ENCODE data around the gene CALB2. TPM values are rescaled to one million over a fixed set of nuclear protein-coding genes. Genes with fewer than 3 reads are reported as not detected.
A peak's percentile ranks its signal among the peaks of the same experiment; 100 is the strongest.
"Not testable (repeated sequence)": the region's sequence is repeated elsewhere in the genome, so short reads cannot be mapped to it uniquely, and the experiment has no call there.

CALB2 gene, protein sequence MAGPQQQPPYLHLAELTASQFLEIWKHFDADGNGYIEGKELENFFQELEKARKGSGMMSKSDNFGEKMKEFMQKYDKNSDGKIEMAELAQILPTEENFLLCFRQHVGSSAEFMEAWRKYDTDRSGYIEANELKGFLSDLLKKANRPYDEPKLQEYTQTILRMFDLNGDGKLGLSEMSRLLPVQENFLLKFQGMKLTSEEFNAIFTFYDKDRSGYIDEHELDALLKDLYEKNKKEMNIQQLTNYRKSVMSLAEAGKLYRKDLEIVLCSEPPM
- total RNA-seq, result 1.4 TPM
- not detected for polyA plus RNA-seq (ENCODE audit: insufficient read depth, low read depth, low replicate concordance)
- long read RNA-seq, donor 1, result 0 reads
- long read RNA-seq, donor 2, result 0 reads
- long read RNA-seq, donor 3, result 0 reads
- long read RNA-seq, donor 4, result 0 reads
- long read RNA-seq, donor 5, result 0 reads
- long read RNA-seq, donor 6, result 0 reads
- long read RNA-seq, donor 7, result 0 reads
- long read RNA-seq, donor 8, result 0 reads
- long read RNA-seq, donor 9, result 0 reads
- long read RNA-seq, donor 10, result 0 reads

DNA sequence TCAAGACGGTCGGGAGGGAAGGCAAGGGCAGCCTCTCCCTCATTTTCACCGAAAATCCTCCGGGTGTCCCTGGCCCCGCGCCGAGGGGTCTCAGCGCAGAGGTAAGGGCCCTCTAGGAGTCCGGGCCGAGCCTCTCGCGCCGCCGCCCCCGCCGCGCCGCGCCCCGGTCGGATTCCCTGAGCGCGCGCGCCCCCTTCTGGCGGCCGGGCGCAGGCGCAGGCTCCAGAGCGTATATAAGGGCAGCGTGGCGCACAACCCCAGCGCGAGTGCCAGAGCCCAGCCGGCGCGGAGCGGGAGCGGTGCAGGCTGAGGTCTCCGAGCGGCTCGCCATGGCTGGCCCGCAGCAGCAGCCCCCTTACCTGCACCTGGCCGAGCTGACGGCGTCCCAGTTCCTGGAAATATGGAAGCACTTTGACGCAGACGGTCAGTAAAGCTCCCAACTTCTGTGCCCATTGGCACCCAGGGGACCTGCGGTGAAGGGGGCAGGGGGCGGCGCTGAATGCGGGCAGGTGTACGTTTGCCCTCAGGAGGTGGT is at the start of gene CALB2:
TSS of gene CALB2 (plus strand) at position 260 of the 535 bp plus-strand sequence. CDS start at position 330, 70 bp downstream.
- Histone ChIP-seq H3K4me3 (ENCODE audit: low read length in 3 of 3) (peak within 1 kb of the TSS in 1 of 3 donors; percentile 35), H3K4me1 (ENCODE audit: control insufficient read depth in 2 of 3, insufficient read depth in 2 of 3, low read depth in 1 of 3, low read length in 3 of 3) (no peaks in the 10 kb centered on the region), H3K27me3 (ENCODE audit: control insufficient read depth, insufficient read depth, low read length) (peaks cover 3% of the 10 kb centered on the region), H3K36me3 (ENCODE audit: control insufficient read depth in 2 of 3, insufficient read depth in 3 of 3, low read length in 3 of 3) (no peaks in the 10 kb centered on the region), H3K9ac (ENCODE audit: low read length in 3 of 3) (no peak within 1 kb of the TSS), H3K27ac (ENCODE audit: low read depth in 2 of 2, low read length in 2 of 2) (no peak within 1 kb of the TSS), H3K9me3 (ENCODE audit: control insufficient read depth in 2 of 3, insufficient read depth in 1 of 3, low read length in 3 of 3) (no peaks in the 10 kb centered on the region)
- TF ChIP-seq, protein P1, sequence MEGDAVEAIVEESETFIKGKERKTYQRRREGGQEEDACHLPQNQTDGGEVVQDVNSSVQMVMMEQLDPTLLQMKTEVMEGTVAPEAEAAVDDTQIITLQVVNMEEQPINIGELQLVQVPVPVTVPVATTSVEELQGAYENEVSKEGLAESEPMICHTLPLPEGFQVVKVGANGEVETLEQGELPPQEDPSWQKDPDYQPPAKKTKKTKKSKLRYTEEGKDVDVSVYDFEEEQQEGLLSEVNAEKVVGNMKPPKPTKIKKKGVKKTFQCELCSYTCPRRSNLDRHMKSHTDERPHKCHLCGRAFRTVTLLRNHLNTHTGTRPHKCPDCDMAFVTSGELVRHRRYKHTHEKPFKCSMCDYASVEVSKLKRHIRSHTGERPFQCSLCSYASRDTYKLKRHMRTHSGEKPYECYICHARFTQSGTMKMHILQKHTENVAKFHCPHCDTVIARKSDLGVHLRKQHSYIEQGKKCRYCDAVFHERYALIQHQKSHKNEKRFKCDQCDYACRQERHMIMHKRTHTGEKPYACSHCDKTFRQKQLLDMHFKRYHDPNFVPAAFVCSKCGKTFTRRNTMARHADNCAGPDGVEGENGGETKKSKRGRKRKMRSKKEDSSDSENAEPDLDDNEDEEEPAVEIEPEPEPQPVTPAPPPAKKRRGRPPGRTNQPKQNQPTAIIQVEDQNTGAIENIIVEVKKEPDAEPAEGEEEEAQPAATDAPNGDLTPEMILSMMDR (IDR thresholded peaks at IDR 0.05; ENCODE audit: borderline replicate concordance, extremely low read depth, insufficient read depth), result peak; percentile 88
- intact Hi-C loops (cut with DNase I), result no loop called here
- DNase-seq (peak; percentile 70 to 84 (median 75)), FAIRE-seq (no peak)

DNA sequence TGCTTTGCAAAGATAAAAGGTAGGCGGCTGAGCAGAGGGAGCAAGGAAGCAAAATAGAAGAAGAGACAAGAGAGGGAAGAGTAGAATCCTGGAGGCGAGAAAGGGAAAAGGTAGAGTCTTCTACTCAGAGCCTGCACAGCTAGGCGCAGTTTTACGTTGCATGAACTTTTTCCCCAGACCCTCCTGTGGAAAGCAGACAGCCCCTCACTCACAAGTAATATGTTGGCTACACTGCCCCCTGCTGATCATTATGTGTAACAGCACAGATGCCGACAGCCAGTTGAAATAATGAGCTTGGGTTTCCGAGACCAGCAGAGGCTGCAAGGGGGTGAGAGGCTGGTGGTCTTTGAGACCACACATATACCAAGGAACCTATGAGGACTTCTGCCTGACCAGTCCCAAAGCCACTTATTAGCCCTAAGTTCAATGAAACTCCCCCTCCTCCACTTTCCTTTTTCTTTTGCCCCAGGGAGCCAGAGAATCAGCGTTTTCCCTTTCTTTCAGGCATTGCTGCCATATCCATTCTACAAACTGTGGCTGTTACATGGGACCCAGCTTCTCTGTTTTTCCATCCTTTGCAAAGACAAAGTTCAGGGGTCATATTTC is 46.9 kb upstream of the CALB2 start:
- Histone ChIP-seq H3K9me3 (ENCODE audit: control insufficient read depth in 2 of 3, insufficient read depth in 1 of 3, low read length in 3 of 3) (no peaks in the 10 kb centered on the region), H3K27me3 (ENCODE audit: control insufficient read depth, insufficient read depth, low read length) (no peaks in the 10 kb centered on the region), H3K4me3 (ENCODE audit: low read length in 3 of 3) (no peak overlapping the region), H3K9ac (ENCODE audit: low read length in 3 of 3) (no peak overlapping the region), H3K27ac (ENCODE audit: low read depth in 2 of 2, low read length in 2 of 2) (no peak overlapping the region), H3K36me3 (ENCODE audit: control insufficient read depth in 2 of 3, insufficient read depth in 3 of 3, low read length in 3 of 3) (no peaks in the 10 kb centered on the region), H3K4me1 (ENCODE audit: control insufficient read depth in 2 of 3, insufficient read depth in 2 of 3, low read depth in 1 of 3, low read length in 3 of 3) (no peaks in the 10 kb centered on the region)
- DNase-seq (peak in 4 of 5 donors; percentile 47 to 81 (median 60)), FAIRE-seq (no peak)
- TF ChIP-seq, protein P1 (IDR thresholded peaks at IDR 0.05; ENCODE audit: borderline replicate concordance, extremely low read depth, insufficient read depth), result peak; percentile 84
- intact Hi-C loops (cut with DNase I), result no loop called here

DNA sequence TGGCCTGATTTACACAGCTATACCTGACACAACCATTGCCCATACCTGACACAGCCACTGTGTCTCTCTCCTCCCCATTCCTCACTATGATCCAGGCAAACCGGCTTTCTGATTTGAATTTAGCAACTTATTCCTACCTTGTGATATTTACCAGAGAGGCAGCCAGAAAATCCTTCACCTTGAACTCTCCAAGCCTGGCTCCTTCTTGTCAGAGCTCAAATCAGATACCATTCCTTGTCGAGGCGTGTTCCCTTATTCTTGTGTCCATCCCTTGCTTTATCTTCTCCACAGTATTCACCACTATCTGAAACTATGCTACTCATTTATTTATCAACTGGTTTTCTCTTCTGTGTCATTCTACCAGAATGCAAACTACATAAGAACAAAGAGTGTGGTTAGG is 44.9 kb upstream of the CALB2 start:
- H3K4me1 ChIP-seq (ENCODE audit: control insufficient read depth in 2 of 3, insufficient read depth in 2 of 3, low read depth in 1 of 3, low read length in 3 of 3); H3K4me3 ChIP-seq (ENCODE audit: low read length in 3 of 3); DNase-seq; H3K9ac ChIP-seq (ENCODE audit: low read length in 3 of 3); intact Hi-C loops (cut with DNase I); H3K36me3 ChIP-seq (ENCODE audit: control insufficient read depth in 2 of 3, insufficient read depth in 3 of 3, low read length in 3 of 3); H3K27me3 ChIP-seq (ENCODE audit: control insufficient read depth, insufficient read depth, low read length); FAIRE-seq; H3K9me3 ChIP-seq (ENCODE audit: control insufficient read depth in 2 of 3, insufficient read depth in 1 of 3, low read length in 3 of 3); H3K27ac ChIP-seq (ENCODE audit: low read depth in 2 of 2, low read length in 2 of 2): not testable (repeated sequence)

DNA sequence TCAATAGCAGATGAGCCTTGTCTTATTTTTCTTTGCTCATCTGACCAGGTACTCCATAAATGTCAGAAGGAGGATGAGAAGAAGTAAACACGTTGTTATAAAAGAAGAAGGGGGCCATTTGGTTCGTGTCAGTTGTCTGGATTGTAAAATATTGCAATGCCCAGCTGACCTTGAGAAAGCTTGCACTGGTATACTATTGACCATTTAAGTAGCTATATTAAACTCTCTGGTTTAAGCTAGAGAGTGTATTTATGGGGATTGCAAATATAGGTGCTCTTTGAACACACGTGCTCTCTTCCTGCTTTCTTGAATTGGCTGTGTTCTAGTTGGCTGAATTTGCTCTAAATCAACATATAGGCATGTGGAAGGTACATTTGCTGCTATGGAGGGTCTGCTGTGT is 43.3 kb upstream of the CALB2 start:
- no peaks in the 10 kb centered on the region for H3K36me3 ChIP-seq (ENCODE audit: control insufficient read depth in 2 of 3, insufficient read depth in 3 of 3, low read length in 3 of 3)
- H3K27ac ChIP-seq (ENCODE audit: low read depth in 2 of 2, low read length in 2 of 2), result no peak overlapping the region
- no peak overlapping the region for H3K9ac ChIP-seq (ENCODE audit: low read length in 3 of 3)
- no peak overlapping the region for H3K4me3 ChIP-seq (ENCODE audit: low read length in 3 of 3)
- H3K27me3 ChIP-seq (ENCODE audit: control insufficient read depth, insufficient read depth, low read length), result no peaks in the 10 kb centered on the region
- H3K9me3 ChIP-seq (ENCODE audit: control insufficient read depth in 2 of 3, insufficient read depth in 1 of 3, low read length in 3 of 3), result no peaks in the 10 kb centered on the region
- H3K4me1 ChIP-seq (ENCODE audit: control insufficient read depth in 2 of 3, insufficient read depth in 2 of 3, low read depth in 1 of 3, low read length in 3 of 3), result no peaks in the 10 kb centered on the region
- DNase-seq (no peak), FAIRE-seq (no peak)
- intact Hi-C loops (cut with DNase I), result no loop called here
- TF ChIP-seq, protein P1 (IDR thresholded peaks at IDR 0.05; ENCODE audit: borderline replicate concordance, extremely low read depth, insufficient read depth), result no peak

Measured in kidney (tissue), 22 donors.